ENCODE results near the gene ATP23. TPM values are rescaled to one million over a fixed set of nuclear protein-coding genes. Genes with fewer than 3 reads are reported as not detected.
A peak's percentile ranks its signal among the peaks of the same experiment; 100 is the strongest.

Gene ATP23
- polyA plus RNA-seq, 2 of the 4 experiments (the other 2 are of a cell fraction), result 7.5 to 13.4 TPM

- peak; percentile 89 to 95 for DNase-seq (ENCODE audit: low read depth in 1 of 2, low spot score in 1 of 2)
- H3K9me3 ChIP-seq, result no peaks in the 10 kb centered on the region
- H3K4me1 ChIP-seq, result peaks cover 16% of the 10 kb centered on the region
- H3K4me3 ChIP-seq, result peak overlapping the region; percentile 65
- H3K27ac ChIP-seq, result peak overlapping the region; percentile 79 to 87
- CTCF ChIA-PET, result no interaction called here
- 3% methylated on average over 29 of the region's 29 CpGs for WGBS (ENCODE audit: missing lambda C conversion rate)
- POLR2A ChIA-PET, result no interaction called here
- peak overlapping the region; percentile 71 for H3K4me2 ChIP-seq
- peak; percentile 99 for ATAC-seq
- peak; percentile 32 for FAIRE-seq
- TF ChIP-seq CTCF (IDR thresholded peaks at IDR 0.05), result no peak
- TF ChIP-seq NFE2L2 (conservative IDR thresholded peaks at IDR 0.05; ENCODE audit: low read length), result no peak
- no peak for TF ChIP-seq GATA3 (IDR thresholded peaks at IDR 0.05; ENCODE audit: borderline replicate concordance)
- TF ChIP-seq PHF8 (IDR thresholded peaks at IDR 0.05; ENCODE audit: borderline replicate concordance, low read depth), result peak; percentile 90
- no peak for TF ChIP-seq RNF2 (IDR thresholded peaks at IDR 0.05; ENCODE audit: borderline replicate concordance, low read depth)
- TF ChIP-seq RFX5 (IDR thresholded peaks at IDR 0.05), result peak; percentile 98
- no peak for TF ChIP-seq HMGXB4 (CRISPR knock-in tag; IDR thresholded peaks at IDR 0.05; ENCODE audit: borderline replicate concordance)
- TF ChIP-seq ZC3H11A (IDR thresholded peaks at IDR 0.05), result no peak
- TF ChIP-seq HES2 (IDR thresholded peaks at IDR 0.05), result no peak
- no peak for TF ChIP-seq KDM1A (IDR thresholded peaks at IDR 0.05; ENCODE audit: low read depth)
- TF ChIP-seq HDAC2 (IDR thresholded peaks at IDR 0.05), result no peak
- no peak for TF ChIP-seq SMC3 (IDR thresholded peaks at IDR 0.05)
- TF ChIP-seq ESRRA (IDR thresholded peaks at IDR 0.05; ENCODE audit: borderline replicate concordance, low read length), result no peak
- TF ChIP-seq FOSB (CRISPR knock-in tag; IDR thresholded peaks at IDR 0.05), result no peak
- TF ChIP-seq HOXA7 (CRISPR knock-in tag; IDR thresholded peaks at IDR 0.05), result no peak
- no peak for TF ChIP-seq RAD21 (conservative IDR thresholded peaks at IDR 0.05 in 1 of 2, IDR thresholded peaks at IDR 0.05 in 1 of 2)
- TF ChIP-seq FOSL2 (IDR thresholded peaks at IDR 0.05), result no peak
- no peak for TF ChIP-seq FOSL2 (CRISPR knock-in tag; IDR thresholded peaks at IDR 0.05)
- TF ChIP-seq RCOR1 (IDR thresholded peaks at IDR 0.05; ENCODE audit: low read depth, low read length), result no peak
- no peak for TF ChIP-seq HOXB13 (CRISPR knock-in tag; IDR thresholded peaks at IDR 0.05; ENCODE audit: low read depth)
- TF ChIP-seq POLR2A (IDR thresholded peaks at IDR 0.05; ENCODE audit: low read length), result peak; percentile 81
- TF ChIP-seq EP300 (IDR thresholded peaks at IDR 0.05), result no peak
- no peak for TF ChIP-seq REST (IDR thresholded peaks at IDR 0.05)
- TF ChIP-seq KDM5A (IDR thresholded peaks at IDR 0.05), result no peak
- TF ChIP-seq PBX3 (IDR thresholded peaks at IDR 0.05), result 0 out of 2 replicates have a peak, but pooled peaks have one; percentile 75
- TF ChIP-seq BCL3 (IDR thresholded peaks at IDR 0.05), result peak; percentile 88; the same call in 2 of the 3 replicates
- TF ChIP-seq MYC (IDR thresholded peaks at IDR 0.05; ENCODE audit: borderline replicate concordance, low read length), result 0 out of 2 replicates have a peak, but pooled peaks have one; percentile 49
- TF ChIP-seq JUNB (IDR thresholded peaks at IDR 0.05), result no peak
- no peak for TF ChIP-seq ATOH8 (CRISPR knock-in tag; IDR thresholded peaks at IDR 0.05; ENCODE audit: low read depth)
- peak; percentile 66 to 77; a peak in 4 of 5 replicates for TF ChIP-seq JUN (IDR thresholded peaks at IDR 0.05)
- no peak for TF ChIP-seq TFCP2L1 (CRISPR knock-in tag; IDR thresholded peaks at IDR 0.05)
Measured at GRCh38 chr12:57935839-57936512, 5.4 kb upstream of the ATP23 start.

All from A549 (cell line).